ENCODE measurements around the gene H2AZ1. TPM values are rescaled to one million over a fixed set of nuclear protein-coding genes. Genes with fewer than 3 reads are reported as not detected.

Gene H2AZ1
- total RNA-seq, 1 experiment from 2014 or later = 727 TPM

- DNase-seq (ENCODE audit: low spot score) = no peak
- in situ Hi-C loops (cut with HindIII; ENCODE audit: low sequenced_read_pairs) = no loop called here
These were observed 2.9 kb downstream of the H2AZ1 start for GRCh38 chr4:99947190-99947578.

GRCh38 chr4:99946356-99947189 lies 3.5 kb downstream of the H2AZ1 start, which contains the start of gene DNAJB14:
DNAJB14 (minus strand) TSS chr4:99946618; CDS start chr4:99946571, 47 bp downstream.
- peak; percentile 66 for DNase-seq (ENCODE audit: low spot score)
- in situ Hi-C loops (cut with HindIII; ENCODE audit: low sequenced_read_pairs) = no loop called here

GRCh38 chr4:99945718-99946355 lies 4.2 kb downstream of the H2AZ1 start:
- in situ Hi-C loops (cut with HindIII; ENCODE audit: low sequenced_read_pairs) = no loop called here
- peak; percentile 55 for DNase-seq (ENCODE audit: low spot score)

GRCh38 chr4:99943904-99944437 lies 6.1 kb downstream of the H2AZ1 start:
- DNase-seq (ENCODE audit: low spot score) = no peak
- in situ Hi-C loops (cut with HindIII; ENCODE audit: low sequenced_read_pairs) = no loop called here

- DNase-seq (ENCODE audit: low spot score) = no peak
- in situ Hi-C loops (cut with HindIII; ENCODE audit: low sequenced_read_pairs) = no loop called here
These were observed 11.8 kb downstream of the H2AZ1 start for GRCh38 chr4:99938243-99938753.

GRCh38 chr4:99934891-99935290 lies 15.2 kb downstream of the H2AZ1 start:
- DNase-seq (ENCODE audit: low spot score) = no peak
- in situ Hi-C loops (cut with HindIII; ENCODE audit: low sequenced_read_pairs) = no loop called here

- no peak for DNase-seq (ENCODE audit: low spot score)
- in situ Hi-C loops (cut with HindIII; ENCODE audit: low sequenced_read_pairs) = no loop called here
These were observed 22.5 kb downstream of the H2AZ1 start for GRCh38 chr4:99927566-99927965.

GRCh38 chr4:99921174-99921573 lies 28.9 kb downstream of the H2AZ1 start:
- DNase-seq (ENCODE audit: low spot score) = no peak
- in situ Hi-C loops (cut with HindIII; ENCODE audit: low sequenced_read_pairs) = no loop called here

- in situ Hi-C loops (cut with HindIII; ENCODE audit: low sequenced_read_pairs) = no loop called here
- DNase-seq (ENCODE audit: low spot score) = no peak
These were observed 31.4 kb downstream of the H2AZ1 start for GRCh38 chr4:99918656-99919055.

- in situ Hi-C loops (cut with HindIII; ENCODE audit: low sequenced_read_pairs) = no loop called here
- DNase-seq (ENCODE audit: low spot score) = no peak
These were observed 32.5 kb downstream of the H2AZ1 start for GRCh38 chr4:99917575-99917974.

GRCh38 chr4:99915449-99915848 lies 34.6 kb downstream of the H2AZ1 start:
- in situ Hi-C loops (cut with HindIII; ENCODE audit: low sequenced_read_pairs) = no loop called here
- DNase-seq (ENCODE audit: low spot score) = no peak

Other genes with a start within 250 kb of the H2AZ1 start
- gene DAPP1, start 133.4 kb downstream of the H2AZ1 start, total RNA-seq (2014; rRNA removed; shearing (Covaris generic)) = not detected in 2 replicates
- 53.4 and 56.5 TPM in 2 replicates for gene LAMTOR3, start 55.8 kb downstream of the H2AZ1 start, total RNA-seq (2014; rRNA removed; shearing (Covaris generic))
- gene DNAJB14, start 3.7 kb downstream of the H2AZ1 start, total RNA-seq (2014; rRNA removed; shearing (Covaris generic)) = 18.0 and 36.8 TPM in 2 replicates
- gene DDIT4L, start 240.2 kb upstream of the H2AZ1 start, total RNA-seq (2014; rRNA removed; shearing (Covaris generic)) = 0.27 TPM in 1 of 2 replicates, not detected in the other

Measured in G401 (cell line).